KMS-11 (cell line): ENCODE results near the gene TLR1.
A peak's percentile ranks its signal among the peaks of the same experiment; 100 is the strongest.

Source experiments
- H2AFZ ChIP-seq: fragments of 200-600 bp; sonication (generic); 2 replicates; pipeline ENCODE4 v1.6.1; 2016; ENCODE audit warnings: antibody characterized with exemption, mixed run types, low read depth
- H3K27ac ChIP-seq: fragments of 200-600 bp; sonication (generic); 2 replicates; pipeline ENCODE4 v1.6.1; 2016; ENCODE audit warnings: mild to moderate bottlenecking, mixed run types
- H3K27me3 ChIP-seq: fragments of 200-600 bp; sonication (generic); 2 replicates; pipeline ENCODE4 v1.6.1; 2017; ENCODE audit warnings: mild to moderate bottlenecking, low read depth, mixed run types, moderate library complexity; ENCODE audit not compliant: insufficient read depth
- H3K36me3 ChIP-seq: fragments of 200-600 bp; sonication (generic); 2 replicates; pipeline ENCODE4 v1.6.1; 2017; ENCODE audit warnings: mild to moderate bottlenecking, mixed run types; ENCODE audit not compliant: insufficient read depth
- H3K4me1 ChIP-seq: fragments of 200-600 bp; sonication (generic); 2 replicates; pipeline ENCODE4 v1.6.1; 2016; ENCODE audit warnings: mild to moderate bottlenecking, low read depth, mixed run types; ENCODE audit not compliant: poor library complexity, severe bottlenecking
- H3K4me2 ChIP-seq: fragments of 200-600 bp; sonication (generic); 2 replicates; pipeline ENCODE4 v1.7.0; 2016; ENCODE audit warnings: mild to moderate bottlenecking, mixed run types
- H3K4me3 ChIP-seq: fragments of 200-600 bp; sonication (generic); IDR thresholded peaks from 2 replicates; pipeline ENCODE4 v1.6.1; 2017; ENCODE audit warnings: low read depth, low read length, mixed read lengths; ENCODE audit not compliant: insufficient read depth
- H3K79me2 ChIP-seq: fragments of 200-600 bp; sonication (generic); 2 replicates; pipeline ENCODE4 v1.6.1; 2016; ENCODE audit warnings: low read depth, mixed run types; ENCODE audit not compliant: insufficient read depth
- H3K9ac ChIP-seq: fragments of 200-600 bp; sonication (generic); 2 replicates; pipeline ENCODE4 v1.6.1; 2016; ENCODE audit warnings: mild to moderate bottlenecking, mixed run types
- H4K20me1 ChIP-seq: fragments of 200-600 bp; sonication (generic); 2 replicates; pipeline ENCODE4 v1.6.1; 2016; ENCODE audit warnings: mild to moderate bottlenecking, mixed run types; ENCODE audit not compliant: insufficient read depth
- CTCF ChIP-seq: fragments of 200-600 bp; sonication (generic); conservative IDR thresholded peaks from 2 replicates; pipeline ENCODE4 v1.6.1; 2017; ENCODE audit warnings: low read depth, mild to moderate bottlenecking, antibody characterized with exemption, low read length, moderate library complexity, mixed read lengths

The TLR1 gene

GRCh38 chr4:38783109-38783460, 21.5 kb downstream of the TLR1 start:
- Histone ChIP-seq H3K27ac (no peak overlapping the region), H3K4me1 (no peaks in the 10 kb centered on the region), H3K9ac (no peak overlapping the region), H3K4me2 (no peak overlapping the region), H4K20me1 (no peaks in the 10 kb centered on the region), H3K36me3 (no peaks in the 10 kb centered on the region), H3K4me3 (no peak overlapping the region), H3K79me2 (no peaks in the 10 kb centered on the region), H2AFZ (no peak overlapping the region), H3K27me3 (no peaks in the 10 kb centered on the region)
- TF ChIP-seq CTCF: 0 out of 2 replicates have a peak, but pooled peaks have one; percentile 2

- no peak within 1 kb of the TSS for H3K4me3 ChIP-seq
- TF ChIP-seq CTCF: peak; percentile 16; the same call in 1 of the 2 replicates
- no peaks in the 10 kb centered on the region for H3K4me1 ChIP-seq
- no peaks in the 10 kb centered on the region for H3K27me3 ChIP-seq
- no peaks in the 10 kb centered on the region for H4K20me1 ChIP-seq
- H3K36me3 ChIP-seq: no peaks in the 10 kb centered on the region
- H2AFZ ChIP-seq: no peak within 1 kb of the TSS
- H3K4me2 ChIP-seq: no peak within 1 kb of the TSS
- H3K79me2 ChIP-seq: no peaks in the 10 kb centered on the region
- no peak within 1 kb of the TSS for H3K9ac ChIP-seq
- no peak within 1 kb of the TSS for H3K27ac ChIP-seq
These were observed 22.0 kb downstream of the TLR1 start, which contains the start of gene TLR10 for GRCh38 chr4:38782452-38783108. TLR10 (minus strand) TSS chr4:38782990; CDS start chr4:38775590, 7,400 bp downstream.

- H2AFZ ChIP-seq: no peak overlapping the region
- H4K20me1 ChIP-seq: no peaks in the 10 kb centered on the region
- H3K36me3 ChIP-seq: no peaks in the 10 kb centered on the region
- no peaks in the 10 kb centered on the region for H3K79me2 ChIP-seq
- H3K4me1 ChIP-seq: no peaks in the 10 kb centered on the region
- H3K27me3 ChIP-seq: no peaks in the 10 kb centered on the region
- H3K9ac ChIP-seq: no peak overlapping the region
- no peak overlapping the region for H3K27ac ChIP-seq
- no peak overlapping the region for H3K4me3 ChIP-seq
- H3K4me2 ChIP-seq: no peak overlapping the region
- no peak for TF ChIP-seq CTCF
These were observed 22.7 kb downstream of the TLR1 start for GRCh38 chr4:38781854-38782261.

DNA sequence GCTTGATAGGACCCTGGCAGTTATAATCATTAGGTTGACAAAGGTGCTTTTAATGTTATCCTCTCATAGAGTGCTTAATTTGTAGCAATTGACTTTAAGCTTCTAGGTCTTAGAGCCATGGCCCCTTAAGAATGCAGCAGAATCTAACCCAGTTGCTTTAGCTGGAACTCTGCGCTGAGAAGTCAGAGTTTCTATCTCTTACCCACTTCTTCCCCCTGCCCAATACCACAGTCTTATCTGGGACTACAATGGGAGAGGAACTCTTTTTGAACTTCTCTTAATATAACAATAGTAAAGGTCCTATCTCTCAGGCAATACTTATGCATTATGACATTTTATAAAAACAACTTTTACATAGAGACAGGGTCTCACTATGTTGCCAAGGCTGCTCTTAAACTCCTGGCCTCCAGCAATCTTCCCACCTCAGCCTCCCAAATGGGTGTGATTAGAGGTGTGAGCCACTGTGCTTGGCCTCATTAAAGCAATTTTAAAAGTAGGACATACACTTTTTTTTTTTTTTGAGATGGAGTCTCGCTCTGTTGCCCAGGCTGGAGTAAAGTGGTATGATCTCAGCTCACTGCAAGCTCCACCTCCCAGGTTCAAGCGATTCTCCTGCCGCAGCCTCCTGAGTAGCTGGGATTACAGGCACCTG, 23.6 kb downstream of the TLR1 start:
- no peak for TF ChIP-seq CTCF
- Histone ChIP-seq H2AFZ (no peak overlapping the region), H3K27me3 (no peaks in the 10 kb centered on the region), H3K79me2 (no peaks in the 10 kb centered on the region), H3K4me3 (no peak overlapping the region), H3K4me1 (no peaks in the 10 kb centered on the region), H3K9ac (no peak overlapping the region), H3K4me2 (no peak overlapping the region), H3K27ac (no peak overlapping the region), H3K36me3 (no peaks in the 10 kb centered on the region), H4K20me1 (no peaks in the 10 kb centered on the region)
